GM12873 (cell line): ENCODE data around the gene PEF1.

ENCODE experiments used
- TF ChIP-seq, protein P1 (sequence below): IDR thresholded peaks from 2 replicates; pipeline ENCODE4 v1.5.1; 2012; ENCODE audit warnings: low read depth, mild to moderate bottlenecking, moderate library complexity, low read length, control low read depth; ENCODE audit not compliant: insufficient read depth; ENCODE audit errors: missing control alignments

Gene PEF1

DNA sequence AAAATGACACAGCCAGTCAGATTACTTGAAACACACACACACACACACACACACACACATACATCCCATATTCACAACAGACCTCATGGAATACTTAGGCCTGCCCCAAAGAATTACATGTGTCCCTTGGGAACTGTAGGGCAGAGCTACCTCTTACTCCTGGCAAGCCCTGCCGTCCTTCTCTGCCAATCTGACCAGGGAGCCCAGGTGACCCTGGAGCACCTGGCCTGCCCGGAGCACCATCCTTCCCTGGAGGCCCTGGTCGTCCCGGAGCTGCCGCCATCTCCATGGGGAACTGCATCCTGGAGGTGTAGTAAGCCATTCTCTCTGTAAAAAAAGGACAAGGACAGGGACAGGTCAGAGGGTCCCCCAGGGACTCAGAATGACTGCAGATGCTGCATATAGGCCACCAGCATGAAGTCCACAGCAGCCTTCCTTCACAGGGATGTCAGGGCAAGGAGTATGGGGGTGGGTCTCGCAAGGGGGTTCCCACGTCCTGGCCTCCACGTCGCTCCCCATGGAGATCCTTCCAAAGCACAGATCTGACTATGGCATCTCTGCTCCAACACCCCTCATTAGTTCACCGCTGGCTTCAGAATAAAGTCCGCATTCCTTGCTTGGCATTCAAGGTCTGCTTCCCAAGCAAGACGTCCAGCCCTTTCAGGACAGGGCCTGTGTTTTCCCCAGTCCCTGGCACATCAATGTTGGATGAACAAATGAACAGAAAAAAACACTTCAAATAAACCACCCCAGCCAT is 9.2 kb upstream of the PEF1 start:
- TF ChIP-seq, protein P1, sequence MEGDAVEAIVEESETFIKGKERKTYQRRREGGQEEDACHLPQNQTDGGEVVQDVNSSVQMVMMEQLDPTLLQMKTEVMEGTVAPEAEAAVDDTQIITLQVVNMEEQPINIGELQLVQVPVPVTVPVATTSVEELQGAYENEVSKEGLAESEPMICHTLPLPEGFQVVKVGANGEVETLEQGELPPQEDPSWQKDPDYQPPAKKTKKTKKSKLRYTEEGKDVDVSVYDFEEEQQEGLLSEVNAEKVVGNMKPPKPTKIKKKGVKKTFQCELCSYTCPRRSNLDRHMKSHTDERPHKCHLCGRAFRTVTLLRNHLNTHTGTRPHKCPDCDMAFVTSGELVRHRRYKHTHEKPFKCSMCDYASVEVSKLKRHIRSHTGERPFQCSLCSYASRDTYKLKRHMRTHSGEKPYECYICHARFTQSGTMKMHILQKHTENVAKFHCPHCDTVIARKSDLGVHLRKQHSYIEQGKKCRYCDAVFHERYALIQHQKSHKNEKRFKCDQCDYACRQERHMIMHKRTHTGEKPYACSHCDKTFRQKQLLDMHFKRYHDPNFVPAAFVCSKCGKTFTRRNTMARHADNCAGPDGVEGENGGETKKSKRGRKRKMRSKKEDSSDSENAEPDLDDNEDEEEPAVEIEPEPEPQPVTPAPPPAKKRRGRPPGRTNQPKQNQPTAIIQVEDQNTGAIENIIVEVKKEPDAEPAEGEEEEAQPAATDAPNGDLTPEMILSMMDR = no peak

DNA sequence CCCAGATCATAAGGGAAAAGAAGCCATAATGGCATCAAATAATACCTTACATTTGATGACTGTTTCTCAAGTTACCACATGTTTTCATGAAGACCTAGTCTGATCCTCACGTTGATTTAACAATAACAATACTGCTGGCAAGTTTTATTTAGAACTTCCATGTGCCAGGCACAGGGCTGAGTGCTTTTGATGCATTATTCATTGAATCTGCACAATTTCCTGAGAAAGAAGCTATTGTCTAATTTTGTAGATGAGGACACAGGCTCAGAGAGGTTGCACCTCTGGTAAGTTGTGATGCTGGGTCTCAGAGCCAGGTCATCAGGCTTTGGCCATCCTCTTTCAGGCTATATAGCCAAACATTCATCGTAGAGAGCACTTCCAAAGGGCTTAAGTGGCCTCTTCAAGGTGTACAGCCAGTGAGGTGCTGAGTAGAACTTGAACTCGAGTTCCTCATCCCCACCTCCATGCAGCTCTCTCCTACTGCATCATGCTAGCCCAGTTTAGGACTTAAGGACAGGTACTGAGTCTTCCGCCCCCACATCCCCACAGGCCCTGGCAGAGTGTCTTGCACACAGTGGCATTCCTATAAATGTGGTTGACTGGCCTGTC is 8.3 kb upstream of the PEF1 start:
- TF ChIP-seq, protein P1 = no peak

DNA sequence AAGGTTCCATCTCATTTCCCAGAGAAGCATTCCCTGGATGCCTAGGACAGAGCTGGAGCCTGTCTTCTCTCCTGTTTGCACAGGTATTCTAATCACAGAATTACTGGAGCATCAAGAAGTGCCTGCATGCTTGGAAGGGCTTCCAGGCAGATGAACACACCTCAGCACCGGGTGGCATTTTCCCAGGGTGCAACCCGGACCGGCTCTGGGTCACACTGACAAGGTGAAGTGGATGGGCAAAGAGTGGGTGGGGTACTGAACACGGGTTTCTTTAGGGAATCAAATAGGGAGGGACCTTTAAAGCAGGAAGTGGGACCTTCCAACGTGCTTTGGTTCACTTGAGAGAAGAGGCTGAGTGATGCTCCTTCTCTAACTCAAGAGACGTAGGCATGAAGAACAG is 7.1 kb upstream of the PEF1 start:
- TF ChIP-seq, protein P1 = no peak

DNA sequence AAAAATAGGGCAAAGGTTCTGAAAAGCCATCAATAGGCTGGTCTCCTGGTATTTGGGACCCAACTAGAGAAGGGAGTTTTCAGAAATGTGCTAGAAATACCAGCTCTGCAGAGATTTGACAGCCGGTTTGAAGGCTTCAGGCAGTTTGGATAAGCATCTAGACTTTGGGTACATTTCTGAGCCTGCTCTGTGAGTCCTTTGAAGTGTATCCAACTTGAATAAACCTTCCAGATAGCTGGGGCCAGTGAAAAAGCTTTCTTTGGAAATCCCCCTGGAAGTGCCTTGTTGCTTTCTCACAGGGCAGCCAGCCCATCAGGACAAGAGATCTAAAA is 6.4 kb upstream of the PEF1 start:
- TF ChIP-seq, protein P1 = no peak

DNA sequence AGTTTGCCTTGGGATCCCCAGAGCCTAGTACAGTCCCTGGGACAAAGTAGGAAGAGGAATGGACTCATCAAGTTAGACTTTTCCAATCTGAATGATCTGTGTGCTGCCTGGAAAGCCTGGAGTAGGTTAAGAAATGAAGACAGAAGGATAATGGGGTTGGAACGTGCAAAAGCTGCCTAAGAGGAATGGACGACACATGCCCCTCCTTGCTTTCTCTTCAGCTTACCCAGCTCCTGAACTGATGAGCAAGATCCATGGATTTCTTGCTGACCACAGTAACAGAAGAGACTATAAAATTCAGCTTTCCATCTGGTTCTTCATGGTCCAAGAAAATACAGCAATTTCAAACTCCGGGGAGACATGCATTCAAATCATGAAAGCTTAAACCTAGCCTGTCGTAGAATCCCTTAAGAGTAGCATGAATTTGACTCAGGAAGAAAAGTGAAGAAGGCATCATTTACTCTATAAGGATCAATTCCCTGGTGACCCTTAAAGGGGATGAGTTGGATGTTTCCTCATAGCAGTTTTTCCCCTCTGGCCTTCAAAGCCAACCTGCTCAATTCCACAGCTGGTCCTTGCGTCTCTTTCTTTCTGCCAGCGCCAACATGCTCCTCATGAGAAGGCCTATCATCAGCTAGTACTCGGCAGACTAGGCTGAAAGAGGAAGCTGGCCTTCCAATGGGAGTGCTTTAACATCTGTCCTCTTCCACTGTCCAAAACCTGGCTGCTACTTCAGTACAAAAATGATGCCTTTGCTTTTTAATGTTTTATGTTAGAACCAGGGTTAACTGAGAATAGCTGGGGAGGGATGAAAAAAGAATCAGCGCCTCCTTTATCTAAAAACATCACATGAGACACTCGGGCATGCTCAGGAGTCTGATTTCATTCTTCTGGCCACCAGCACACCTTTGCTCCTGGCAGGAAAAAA is 5.7 kb upstream of the PEF1 start:
- TF ChIP-seq, protein P1 = no peak

DNA sequence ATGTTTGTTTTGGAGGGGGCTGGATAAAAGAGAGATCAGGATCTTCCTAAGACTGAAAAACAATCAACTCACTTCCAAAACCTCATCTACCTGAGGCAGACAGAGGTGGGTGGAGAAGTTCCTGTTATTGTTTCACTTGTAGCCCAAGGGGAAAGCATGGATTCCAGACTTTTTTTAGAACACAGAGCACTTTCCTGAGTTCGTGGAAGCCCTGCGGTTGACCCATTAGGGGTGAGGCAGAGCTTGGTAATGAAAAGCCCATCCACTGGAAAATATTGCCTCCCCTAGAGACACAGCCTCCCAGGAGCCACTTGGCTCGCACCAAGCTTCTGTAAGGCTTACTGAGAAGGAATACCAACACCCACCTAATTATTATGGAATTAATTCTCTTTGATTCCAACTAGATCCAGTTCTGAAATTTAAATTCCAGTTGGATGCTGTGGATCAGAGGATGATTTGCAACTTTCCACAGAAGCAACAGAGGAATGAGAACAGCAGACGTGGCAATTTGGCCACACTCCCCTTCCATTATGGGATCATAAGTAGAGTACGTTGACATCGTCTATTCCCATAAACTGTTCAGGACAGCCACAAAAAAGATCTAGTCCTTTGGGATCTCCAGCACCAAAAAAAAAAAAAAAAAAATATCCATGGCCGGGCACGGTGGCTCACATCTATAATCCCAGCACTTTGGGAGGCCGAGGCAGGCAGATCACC is 4.1 kb upstream of the PEF1 start:
- TF ChIP-seq, protein P1 = no peak
